ENCODE results near the gene MSLN. TPM values are rescaled to one million over a fixed set of nuclear protein-coding genes. Genes with fewer than 3 reads are reported as not detected.

The MSLN gene
- total RNA-seq, 4 donors from 2014 or later: 0.31 to 7.3 (median 0.49) TPM; not detected in 1

DNA sequence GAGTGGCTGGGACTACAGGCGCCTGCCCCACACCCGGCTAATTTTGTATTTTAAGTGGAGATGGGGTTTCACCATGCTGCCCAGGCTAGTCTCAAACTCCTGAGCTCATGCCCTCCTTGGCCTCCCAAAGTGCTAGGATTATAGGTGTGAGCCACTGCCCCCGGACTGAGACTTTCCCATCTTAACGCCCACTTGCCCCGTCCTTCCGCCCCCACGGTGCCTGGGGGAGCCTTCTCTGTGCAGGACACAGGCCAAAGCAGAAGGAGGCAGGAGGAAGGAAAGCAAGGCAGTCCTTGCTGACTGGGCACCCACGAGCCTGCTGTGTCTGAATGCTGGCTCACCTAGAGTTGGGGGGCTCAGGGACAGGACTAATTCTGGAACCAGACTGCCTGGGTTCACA, 57.6 kb downstream of the MSLN start:
- Histone ChIP-seq H3K27ac (no peak overlapping the region), H3K4me1 (peaks cover 7% of the 10 kb centered on the region), H3K4me3 (no peak overlapping the region), H3K36me3 (no peaks in the 10 kb centered on the region), H3K9me3 (no peaks in the 10 kb centered on the region), H3K27me3 (peaks cover 91% of the 10 kb centered on the region)
- TF ChIP-seq POLR2AphosphoS5 (IDR thresholded peaks at IDR 0.05) (no peak), EP300 (IDR thresholded peaks at IDR 0.05) (no peak), POLR2A (IDR thresholded peaks at IDR 0.05) (no peak)
- TF ChIP-seq, protein P1, sequence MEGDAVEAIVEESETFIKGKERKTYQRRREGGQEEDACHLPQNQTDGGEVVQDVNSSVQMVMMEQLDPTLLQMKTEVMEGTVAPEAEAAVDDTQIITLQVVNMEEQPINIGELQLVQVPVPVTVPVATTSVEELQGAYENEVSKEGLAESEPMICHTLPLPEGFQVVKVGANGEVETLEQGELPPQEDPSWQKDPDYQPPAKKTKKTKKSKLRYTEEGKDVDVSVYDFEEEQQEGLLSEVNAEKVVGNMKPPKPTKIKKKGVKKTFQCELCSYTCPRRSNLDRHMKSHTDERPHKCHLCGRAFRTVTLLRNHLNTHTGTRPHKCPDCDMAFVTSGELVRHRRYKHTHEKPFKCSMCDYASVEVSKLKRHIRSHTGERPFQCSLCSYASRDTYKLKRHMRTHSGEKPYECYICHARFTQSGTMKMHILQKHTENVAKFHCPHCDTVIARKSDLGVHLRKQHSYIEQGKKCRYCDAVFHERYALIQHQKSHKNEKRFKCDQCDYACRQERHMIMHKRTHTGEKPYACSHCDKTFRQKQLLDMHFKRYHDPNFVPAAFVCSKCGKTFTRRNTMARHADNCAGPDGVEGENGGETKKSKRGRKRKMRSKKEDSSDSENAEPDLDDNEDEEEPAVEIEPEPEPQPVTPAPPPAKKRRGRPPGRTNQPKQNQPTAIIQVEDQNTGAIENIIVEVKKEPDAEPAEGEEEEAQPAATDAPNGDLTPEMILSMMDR (IDR thresholded peaks at IDR 0.05): no peak
- no peak for DNase-seq (ENCODE audit: low spot score in 2 of 2)
- WGBS: 96% methylated on average over 7 of the region's 8 CpGs

Other genes with a start within 250 kb of the MSLN start
- 10 to 100 TPM; 59.9 to 86.4 (median 75.2) TPM for gene CAPN15, start 233.0 kb upstream of the MSLN start, total RNA-seq
- not detected for gene PRR35, start 200.3 kb upstream of the MSLN start, total RNA-seq
- gene NHLRC4, start 193.7 kb upstream of the MSLN start, total RNA-seq: under 1 TPM; 0.29 to 0.79 (median 0.35) TPM
- 10 to 100 TPM; 36.9 to 54.6 (median 44.1) TPM for gene PIGQ, start 190.8 kb upstream of the MSLN start, total RNA-seq
- gene RAB40C, start 170.7 kb upstream of the MSLN start, total RNA-seq: 100 to 1,000 TPM in 3 of 4 donors, 10 to 100 TPM in 1; 77.8 to 116 (median 110) TPM
- gene WFIKKN1, start 129.7 kb upstream of the MSLN start, total RNA-seq: 10 to 100 TPM in 1 of 4 donors, 1 to 10 TPM in 3; 1.2 to 12.6 (median 4.6) TPM
- gene METTL26, start 124.4 kb upstream of the MSLN start, total RNA-seq: 100 to 1,000 TPM in 1 of 4 donors, 10 to 100 TPM in 3; 72.2 to 138 (median 84.7) TPM
- 10 to 100 TPM; 10.3 to 29.8 (median 24.2) TPM for gene MCRIP2, start 118.9 kb upstream of the MSLN start, total RNA-seq
- gene WDR90, start 111.4 kb upstream of the MSLN start, total RNA-seq: 10 to 100 TPM; 18.3 to 63.0 (median 32.2) TPM
- gene RHOT2, start 92.6 kb upstream of the MSLN start, total RNA-seq: 100 to 1,000 TPM in 2 of 4 donors, 10 to 100 TPM in 2; 66.9 to 156 (median 96.8) TPM
- gene RHBDL1, start 85.1 kb upstream of the MSLN start, total RNA-seq: 1 to 10 TPM; 1.2 to 8.9 (median 3.9) TPM
- 100 to 1,000 TPM; 116 to 143 (median 125) TPM for gene STUB1, start 80.3 kb upstream of the MSLN start, total RNA-seq
- 10 to 100 TPM; 47.0 to 87.4 (median 60.5) TPM for gene JMJD8, start 76.4 kb upstream of the MSLN start, total RNA-seq
- 10 to 100 TPM; 12.3 to 18.7 (median 15.1) TPM for gene WDR24, start 70.3 kb upstream of the MSLN start, total RNA-seq
- 10 to 100 TPM; 13.7 to 23.1 (median 17.9) TPM for gene FBXL16, start 54.9 kb upstream of the MSLN start, total RNA-seq
- 10 to 100 TPM; 10.0 to 30.9 (median 15.8) TPM for gene METRN, start 45.6 kb upstream of the MSLN start, total RNA-seq
- 10 to 100 TPM; 13.0 to 29.4 (median 23.8) TPM for gene ANTKMT, start 39.6 kb upstream of the MSLN start, total RNA-seq
- 1 to 10 TPM in 1 of 4 donors, under 1 TPM in 2, not detected in 1; 0.64 to 2.4 (median 0.83) TPM for gene CCDC78, start 34.3 kb upstream of the MSLN start, total RNA-seq
- 1 to 10 TPM; 3.2 to 7.1 (median 4.8) TPM for gene HAGHL, start 33.6 kb upstream of the MSLN start, total RNA-seq
- 100 to 1,000 TPM in 1 of 4 donors, 10 to 100 TPM in 3; 35.2 to 110 (median 52.0) TPM for gene CIAO3, start 19.7 kb upstream of the MSLN start, total RNA-seq
- 10 to 100 TPM; 13.6 to 27.1 (median 21.8) TPM for gene RPUSD1, start 27.6 kb downstream of the MSLN start, total RNA-seq
- gene CHTF18, start 27.9 kb downstream of the MSLN start, total RNA-seq: 10 to 100 TPM; 12.6 to 22.3 (median 17.3) TPM
- gene GNG13, start 40.0 kb downstream of the MSLN start, total RNA-seq: not detected
- gene LMF1, start 210.2 kb downstream of the MSLN start, total RNA-seq: 100 to 1,000 TPM in 1 of 4 donors, 10 to 100 TPM in 3; 32.1 to 117 (median 38.0) TPM
- gene SOX8, start 221.0 kb downstream of the MSLN start, total RNA-seq: 10 to 100 TPM in 1 of 4 donors, 1 to 10 TPM in 3; 4.0 to 12.2 (median 7.3) TPM